HEK293 (cell line): ENCODE results near the gene RPL31.

Source experiments
- HOXC10 ChIP-seq: sonication (generic); formaldehyde crosslinking; IDR thresholded peaks from 2 replicates; pipeline ENCODE4 v1.8.1; 2023; ENCODE audit warnings: mild to moderate bottlenecking, missing genetic modification reagents
- PRDM6 ChIP-seq: fragments of 450-650 bp; formaldehyde crosslinking; IDR thresholded peaks from 2 replicates; pipeline ENCODE4 v1.5.1; 2017; ENCODE audit warnings: missing biosample characterization, missing genetic modification characterization
- REPIN1 ChIP-seq: fragments of 450-650 bp; formaldehyde crosslinking; IDR thresholded peaks from 2 replicates; pipeline ENCODE4 v1.5.1; 2017; ENCODE audit warnings: missing biosample characterization, missing genetic modification characterization, low read depth
- REST ChIP-seq: fragments of 450-650 bp; formaldehyde crosslinking; IDR thresholded peaks from 2 replicates; pipeline ENCODE4 v1.5.1; 2016; ENCODE audit warnings: missing biosample characterization, missing genetic modification characterization
- SP7 ChIP-seq: fragments of 450-650 bp; formaldehyde crosslinking; IDR thresholded peaks from 2 replicates; pipeline ENCODE4 v1.5.1; 2016; ENCODE audit warnings: missing biosample characterization, missing genetic modification characterization
- TCF7L2 ChIP-seq: IDR thresholded peaks from 2 replicates; pipeline ENCODE4 v1.6.1; 2011; ENCODE audit warnings: low read depth, mild to moderate bottlenecking, inconsistent platforms, low read length, moderate library complexity, borderline replicate concordance
- WT1 ChIP-seq: fragments of 450-650 bp; formaldehyde crosslinking; IDR thresholded peaks from 2 replicates; pipeline ENCODE4 v1.5.1; 2016; ENCODE audit warnings: missing biosample characterization, missing genetic modification characterization
- ZFP37 ChIP-seq: fragments of 450-650 bp; formaldehyde crosslinking; IDR thresholded peaks from 2 replicates; pipeline ENCODE4 v1.5.1; 2016; ENCODE audit warnings: missing biosample characterization, missing genetic modification characterization
- ZNF112 ChIP-seq: fragments of 450-650 bp; formaldehyde crosslinking; IDR thresholded peaks from 2 replicates; pipeline ENCODE4 v1.5.0; 2017; ENCODE audit warnings: missing biosample characterization, missing genetic modification characterization
- ZNF280D ChIP-seq: fragments of 450-650 bp; formaldehyde crosslinking; IDR thresholded peaks from 2 replicates; pipeline ENCODE4 v1.5.1; 2016; ENCODE audit warnings: missing biosample characterization, missing genetic modification characterization
- ZNF549 ChIP-seq: fragments of 450-650 bp; IDR thresholded peaks from 2 replicates; pipeline ENCODE4 v1.5.1; 2018; ENCODE audit warnings: missing biosample characterization, missing genetic modification characterization, mild to moderate bottlenecking, inconsistent platforms, moderate library complexity
- TF ChIP-seq, protein P1 (sequence below): fragments of 450-650 bp; formaldehyde crosslinking; IDR thresholded peaks from 2 replicates; pipeline ENCODE4 v1.5.1; 2016; ENCODE audit warnings: missing biosample characterization, missing genetic modification characterization
- TF ChIP-seq, protein P2 (sequence below): fragments of 450-650 bp; formaldehyde crosslinking; IDR thresholded peaks from 2 replicates; pipeline ENCODE4 v1.5.1; 2016; ENCODE audit warnings: missing biosample characterization, missing genetic modification characterization, low read depth

GRCh38 chr2:100964681-100965169, 37.4 kb upstream of the RPL31 start:
- TF ChIP-seq ZNF280D (tag by site-specific recombination) (no peak), ZNF112 (no peak), SP7 (tag by site-specific recombination) (no peak), REST (tag by site-specific recombination) (no peak), ZFP37 (no peak), ZNF549 (tag by site-specific recombination) (no peak), HOXC10 (CRISPR knock-in tag) (no peak), PRDM6 (tag by site-specific recombination) (no peak), TCF7L2 (no peak), REPIN1 (tag by site-specific recombination) (no peak), WT1 (tag by site-specific recombination) (no peak)
- TF ChIP-seq, protein P1, sequence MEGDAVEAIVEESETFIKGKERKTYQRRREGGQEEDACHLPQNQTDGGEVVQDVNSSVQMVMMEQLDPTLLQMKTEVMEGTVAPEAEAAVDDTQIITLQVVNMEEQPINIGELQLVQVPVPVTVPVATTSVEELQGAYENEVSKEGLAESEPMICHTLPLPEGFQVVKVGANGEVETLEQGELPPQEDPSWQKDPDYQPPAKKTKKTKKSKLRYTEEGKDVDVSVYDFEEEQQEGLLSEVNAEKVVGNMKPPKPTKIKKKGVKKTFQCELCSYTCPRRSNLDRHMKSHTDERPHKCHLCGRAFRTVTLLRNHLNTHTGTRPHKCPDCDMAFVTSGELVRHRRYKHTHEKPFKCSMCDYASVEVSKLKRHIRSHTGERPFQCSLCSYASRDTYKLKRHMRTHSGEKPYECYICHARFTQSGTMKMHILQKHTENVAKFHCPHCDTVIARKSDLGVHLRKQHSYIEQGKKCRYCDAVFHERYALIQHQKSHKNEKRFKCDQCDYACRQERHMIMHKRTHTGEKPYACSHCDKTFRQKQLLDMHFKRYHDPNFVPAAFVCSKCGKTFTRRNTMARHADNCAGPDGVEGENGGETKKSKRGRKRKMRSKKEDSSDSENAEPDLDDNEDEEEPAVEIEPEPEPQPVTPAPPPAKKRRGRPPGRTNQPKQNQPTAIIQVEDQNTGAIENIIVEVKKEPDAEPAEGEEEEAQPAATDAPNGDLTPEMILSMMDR (tag by site-specific recombination), result no peak
- TF ChIP-seq, protein P2, sequence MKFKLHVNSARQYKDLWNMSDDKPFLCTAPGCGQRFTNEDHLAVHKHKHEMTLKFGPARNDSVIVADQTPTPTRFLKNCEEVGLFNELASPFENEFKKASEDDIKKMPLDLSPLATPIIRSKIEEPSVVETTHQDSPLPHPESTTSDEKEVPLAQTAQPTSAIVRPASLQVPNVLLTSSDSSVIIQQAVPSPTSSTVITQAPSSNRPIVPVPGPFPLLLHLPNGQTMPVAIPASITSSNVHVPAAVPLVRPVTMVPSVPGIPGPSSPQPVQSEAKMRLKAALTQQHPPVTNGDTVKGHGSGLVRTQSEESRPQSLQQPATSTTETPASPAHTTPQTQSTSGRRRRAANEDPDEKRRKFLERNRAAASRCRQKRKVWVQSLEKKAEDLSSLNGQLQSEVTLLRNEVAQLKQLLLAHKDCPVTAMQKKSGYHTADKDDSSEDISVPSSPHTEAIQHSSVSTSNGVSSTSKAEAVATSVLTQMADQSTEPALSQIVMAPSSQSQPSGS (tag by site-specific recombination), result no peak
